ENCODE data around the gene FARP1. TPM values are rescaled to one million over a fixed set of nuclear protein-coding genes. Genes with fewer than 3 reads are reported as not detected.
A peak's percentile ranks its signal among the peaks of the same experiment; 100 is the strongest.

The FARP1 gene
- total RNA-seq, 1 donor from 2014 or later, result 289 TPM

DNA sequence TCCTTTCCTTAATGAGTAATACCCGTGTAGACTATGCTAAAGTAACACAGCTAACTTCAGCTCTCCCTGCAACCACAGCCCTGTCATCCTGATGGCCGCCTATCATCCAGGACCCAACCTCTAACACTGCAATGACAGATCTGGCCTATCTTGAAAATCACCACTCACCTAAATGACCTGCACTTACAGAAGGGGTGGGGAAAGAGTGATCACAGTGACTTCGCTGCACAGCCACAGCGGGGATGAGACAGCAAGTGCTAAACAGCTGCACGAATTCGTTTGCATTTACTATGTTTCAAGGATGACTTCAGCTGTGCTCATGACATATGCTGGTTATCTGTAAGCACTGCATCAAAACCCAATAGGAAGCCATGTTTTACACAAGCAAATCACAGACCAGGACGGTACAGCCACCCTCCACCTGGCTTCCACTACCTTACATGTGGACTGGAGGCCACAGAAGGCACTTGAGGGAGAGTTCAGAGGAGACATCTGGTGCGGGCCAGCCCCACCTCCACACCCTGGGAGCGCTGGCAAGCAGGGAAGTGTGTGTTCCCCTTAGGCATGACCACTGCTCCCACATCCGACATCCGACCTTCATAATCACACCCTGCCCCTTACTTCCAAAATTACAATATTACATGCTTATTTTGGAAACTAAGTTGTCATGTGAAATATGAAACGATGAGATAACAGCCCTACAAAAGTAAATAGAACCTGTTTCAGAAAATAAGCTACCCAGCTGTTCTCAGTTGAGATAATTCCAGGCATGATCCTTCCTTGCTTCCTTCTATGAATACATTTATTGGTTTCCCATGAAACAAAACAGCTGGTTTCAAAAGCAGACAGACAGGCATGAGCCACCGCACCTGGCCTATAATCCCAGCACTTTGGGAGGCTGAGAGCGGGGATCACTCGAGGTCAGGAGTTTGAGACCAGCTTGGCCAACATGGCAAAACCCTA, 338.3 kb downstream of the FARP1 start:
- H3K4me3 Mint-ChIP-seq, result no peak overlapping the region
- peak overlapping the region; percentile 70 for H3K27ac Mint-ChIP-seq
- no peak for DNase-seq (ENCODE audit: low spot score in 2 of 2, unreplicated experiment in 2 of 2)

DNA sequence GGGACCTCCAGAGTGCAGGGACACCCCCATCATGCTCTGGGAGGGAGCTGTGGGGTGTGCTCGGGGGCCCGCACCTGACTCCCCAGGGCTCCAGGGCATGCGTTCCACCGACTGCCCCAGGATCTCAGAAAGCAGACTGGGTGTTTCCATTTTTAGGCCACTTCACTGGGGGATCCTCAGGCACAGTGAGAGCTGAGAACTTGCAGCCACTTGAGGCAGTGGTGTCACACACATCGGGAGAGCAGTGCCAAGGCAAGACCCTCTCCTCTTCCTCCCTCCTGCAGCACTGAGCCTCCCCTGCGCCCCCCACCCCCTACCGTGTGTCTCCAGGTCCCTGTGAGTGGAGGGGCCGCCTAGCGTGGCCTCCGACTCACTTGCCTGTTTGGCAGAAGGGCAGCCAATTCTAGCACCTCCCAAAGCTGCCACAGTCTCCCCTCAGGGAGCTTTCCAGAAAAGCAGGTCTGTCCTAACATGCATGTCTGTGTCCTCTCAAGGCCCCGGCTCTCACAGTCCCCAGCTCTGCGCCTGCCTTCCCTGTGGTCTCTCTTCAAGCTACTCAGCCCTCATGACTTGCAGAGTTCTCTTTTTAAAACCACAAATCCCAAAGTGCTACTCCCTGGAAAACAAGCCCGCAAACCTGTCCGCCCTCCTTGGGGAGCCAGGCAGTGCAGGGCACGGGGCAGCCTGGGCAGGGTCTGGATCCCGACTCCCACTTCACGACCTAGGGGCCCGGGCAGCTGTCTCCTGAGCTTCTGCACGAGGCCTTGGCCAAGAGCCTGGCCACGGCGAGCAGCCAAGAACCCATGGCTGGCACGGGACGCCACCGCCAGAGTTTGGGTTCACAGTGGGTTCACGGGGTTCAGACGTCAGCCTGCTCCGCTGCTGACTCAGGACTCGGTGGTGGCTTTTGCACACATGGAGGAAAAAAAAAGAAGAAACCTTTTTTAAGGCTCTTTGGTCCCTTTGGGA, 339.9 kb downstream of the FARP1 start:
- Mint-ChIP-seq H3K4me3 (no peak overlapping the region), H3K27ac (peak overlapping the region; percentile 55), H3K27me3 (ENCODE audit: low read depth) (no peaks in the 10 kb centered on the region)

More for the DNA sequence above, 338.3 kb downstream of the FARP1 start:
- no peaks in the 10 kb centered on the region for H3K27me3 Mint-ChIP-seq (ENCODE audit: low read depth)
- H3K4me1 Mint-ChIP-seq, result peaks cover 71% of the 10 kb centered on the region
- H3K9me3 Mint-ChIP-seq, result no peaks in the 10 kb centered on the region
- peaks cover 2% of the 10 kb centered on the region for H3K36me3 Mint-ChIP-seq
- TF ChIP-seq, protein P1, sequence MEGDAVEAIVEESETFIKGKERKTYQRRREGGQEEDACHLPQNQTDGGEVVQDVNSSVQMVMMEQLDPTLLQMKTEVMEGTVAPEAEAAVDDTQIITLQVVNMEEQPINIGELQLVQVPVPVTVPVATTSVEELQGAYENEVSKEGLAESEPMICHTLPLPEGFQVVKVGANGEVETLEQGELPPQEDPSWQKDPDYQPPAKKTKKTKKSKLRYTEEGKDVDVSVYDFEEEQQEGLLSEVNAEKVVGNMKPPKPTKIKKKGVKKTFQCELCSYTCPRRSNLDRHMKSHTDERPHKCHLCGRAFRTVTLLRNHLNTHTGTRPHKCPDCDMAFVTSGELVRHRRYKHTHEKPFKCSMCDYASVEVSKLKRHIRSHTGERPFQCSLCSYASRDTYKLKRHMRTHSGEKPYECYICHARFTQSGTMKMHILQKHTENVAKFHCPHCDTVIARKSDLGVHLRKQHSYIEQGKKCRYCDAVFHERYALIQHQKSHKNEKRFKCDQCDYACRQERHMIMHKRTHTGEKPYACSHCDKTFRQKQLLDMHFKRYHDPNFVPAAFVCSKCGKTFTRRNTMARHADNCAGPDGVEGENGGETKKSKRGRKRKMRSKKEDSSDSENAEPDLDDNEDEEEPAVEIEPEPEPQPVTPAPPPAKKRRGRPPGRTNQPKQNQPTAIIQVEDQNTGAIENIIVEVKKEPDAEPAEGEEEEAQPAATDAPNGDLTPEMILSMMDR (IDR thresholded peaks at IDR 0.05; ENCODE audit: unreplicated experiment), result no peak

DNA sequence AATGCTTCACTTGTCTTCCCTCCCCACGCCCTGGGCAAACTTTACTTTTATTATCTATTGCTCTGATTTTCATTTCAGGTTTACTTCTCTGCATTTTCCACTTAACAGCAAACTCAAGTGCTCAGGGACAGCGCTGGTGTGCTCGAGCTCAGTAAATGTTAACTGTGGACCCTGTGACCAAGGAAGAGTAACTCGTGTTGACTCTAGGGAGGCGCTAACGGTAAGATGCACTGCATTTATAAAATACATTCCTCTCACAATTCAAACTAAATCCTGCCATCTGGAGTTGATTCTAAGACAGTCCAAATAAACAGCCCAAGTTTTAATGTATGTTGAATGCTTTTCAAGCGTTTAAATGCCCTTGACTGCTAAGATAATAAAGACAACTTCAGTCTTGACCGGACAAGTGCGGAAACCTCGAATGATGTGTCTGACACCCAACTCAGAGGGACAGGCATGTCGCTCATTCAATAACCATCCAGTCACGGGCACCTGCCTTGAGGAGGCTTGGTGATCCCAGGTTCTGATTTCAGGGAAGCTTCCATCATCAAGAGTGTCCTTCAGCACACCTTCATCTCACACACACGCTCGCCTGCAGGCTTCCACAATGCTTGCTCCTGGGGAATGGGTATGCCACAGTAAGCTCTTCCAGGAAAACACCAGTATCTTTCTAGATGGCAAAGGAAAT, 340.9 kb downstream of the FARP1 start:
- no peaks in the 10 kb centered on the region for H3K9me3 Mint-ChIP-seq
- H3K4me1 Mint-ChIP-seq, result peaks cover 57% of the 10 kb centered on the region
- H3K4me3 Mint-ChIP-seq, result peak overlapping the region; percentile 45
- no peaks in the 10 kb centered on the region for H3K36me3 Mint-ChIP-seq
- no peak for DNase-seq (ENCODE audit: low spot score in 2 of 2, unreplicated experiment in 2 of 2)
- TF ChIP-seq, protein P1 (IDR thresholded peaks at IDR 0.05; ENCODE audit: unreplicated experiment), result no peak
- H3K27ac Mint-ChIP-seq, result peak overlapping the region; percentile 82
- no peaks in the 10 kb centered on the region for H3K27me3 Mint-ChIP-seq (ENCODE audit: low read depth)

More for the DNA sequence above, 339.9 kb downstream of the FARP1 start:
- Mint-ChIP-seq H3K4me1 (peaks cover 63% of the 10 kb centered on the region), H3K9me3 (no peaks in the 10 kb centered on the region), H3K36me3 (no peaks in the 10 kb centered on the region)
- TF ChIP-seq, protein P1 (IDR thresholded peaks at IDR 0.05; ENCODE audit: unreplicated experiment), result no peak
- no peak for DNase-seq (ENCODE audit: low spot score in 2 of 2, unreplicated experiment in 2 of 2)

DNA sequence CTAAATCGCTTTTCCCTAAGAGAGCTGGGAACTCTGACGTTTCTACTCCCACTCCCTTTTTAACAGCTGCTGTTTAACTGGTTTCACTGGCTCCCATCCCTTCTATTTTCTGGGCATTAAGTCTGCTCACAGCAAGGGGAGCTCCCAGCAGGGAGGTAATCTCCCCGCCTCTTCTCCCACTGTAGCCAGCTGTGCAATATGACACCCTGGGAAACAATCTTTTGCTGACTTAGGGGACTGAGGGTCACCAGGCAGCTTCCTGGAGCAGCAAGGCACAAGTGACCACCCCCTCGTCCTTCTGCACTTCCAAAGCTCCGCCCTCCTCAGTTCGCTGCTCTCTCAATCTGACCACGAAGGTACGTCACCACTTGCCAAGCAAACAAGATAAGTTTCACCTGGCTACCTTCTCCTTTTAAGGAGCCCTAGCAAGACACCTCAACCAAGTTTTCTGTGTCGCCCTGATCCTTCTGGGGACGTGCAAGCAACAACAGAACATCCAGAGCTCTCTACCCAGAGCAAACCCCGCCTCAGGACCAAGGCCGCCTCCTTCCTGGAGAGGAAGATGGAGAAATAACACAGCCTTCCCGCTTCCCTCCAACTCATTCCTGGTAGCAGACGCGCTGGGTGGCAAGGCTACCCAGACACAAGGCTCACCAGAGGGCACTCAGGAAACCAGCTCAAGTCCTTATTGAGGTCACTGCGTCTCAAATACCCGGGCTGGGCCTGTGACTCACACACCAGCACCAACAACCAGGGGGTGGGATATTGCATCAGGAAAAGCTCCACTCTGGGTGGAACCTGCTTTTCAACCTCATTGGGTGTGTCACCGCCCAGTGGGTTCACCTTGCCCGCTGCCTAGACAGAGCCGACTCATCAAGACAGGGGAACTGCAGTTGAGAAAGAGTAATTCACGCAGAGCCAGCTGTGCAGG, 341.7 kb downstream of the FARP1 start:
- peak in 1 of 2 experiments; percentile 45 for DNase-seq (ENCODE audit: low spot score in 2 of 2, unreplicated experiment in 2 of 2)
- Mint-ChIP-seq H3K27ac (peak overlapping the region; percentile 82), H3K36me3 (no peaks in the 10 kb centered on the region), H3K27me3 (ENCODE audit: low read depth) (no peaks in the 10 kb centered on the region), H3K9me3 (no peaks in the 10 kb centered on the region), H3K4me3 (peak overlapping the region; percentile 45), H3K4me1 (peaks cover 57% of the 10 kb centered on the region)
- TF ChIP-seq, protein P1 (IDR thresholded peaks at IDR 0.05; ENCODE audit: unreplicated experiment), result no peak

All from mesothelial cell of epicardium (in vitro differentiated cells).